A673 (cell line): ENCODE measurements around the gene HIPK1.

Source experiments
- EZH2 ChIP-seq: fragments of 200-600 bp; sonication (generic); IDR thresholded peaks from 2 replicates; pipeline ENCODE4 v1.6.1; 2017; ENCODE audit warnings: borderline replicate concordance, low read depth, mild to moderate bottlenecking, mixed read lengths, antibody characterized with exemption, low read length; ENCODE audit not compliant: poor library complexity, severe bottlenecking
- TF ChIP-seq, protein P1 (sequence below): fragments of 300-800, 200-600 bp; sonication (generic); conservative IDR thresholded peaks from 2 replicates; pipeline ENCODE4 v1.5.1; 2017; ENCODE audit warnings: low read depth, mild to moderate bottlenecking, antibody characterized with exemption, low read length, moderate library complexity, mixed read lengths

DNA sequence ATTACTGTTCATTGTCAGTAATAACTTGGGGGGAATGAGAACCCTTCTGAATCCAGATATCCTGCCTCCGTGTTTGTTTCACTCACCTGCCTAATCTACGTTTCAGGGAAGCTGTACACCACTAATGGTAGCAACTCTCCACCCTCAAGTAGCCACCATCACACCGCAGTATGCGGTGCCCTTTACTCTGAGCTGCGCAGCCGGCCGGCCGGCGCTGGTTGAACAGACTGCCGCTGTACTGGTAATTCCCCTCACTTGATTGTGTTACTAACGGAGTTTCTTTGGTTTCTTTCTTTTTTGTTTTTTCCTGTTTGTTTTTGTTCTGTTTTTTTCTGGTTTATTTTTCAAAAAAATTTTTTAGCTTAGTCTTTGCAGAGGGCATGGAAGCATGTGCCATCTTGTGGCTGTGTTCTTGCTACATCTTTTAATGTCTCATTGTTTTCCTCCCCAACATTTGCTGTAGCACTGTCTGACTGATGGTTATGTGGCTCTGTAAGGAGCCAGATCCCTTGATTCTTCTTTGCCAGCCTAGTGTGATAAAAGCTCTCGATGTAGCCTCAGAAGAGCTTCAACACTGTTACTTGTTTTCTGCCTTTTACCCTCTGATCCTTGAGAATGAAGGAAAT, 34.3 kb downstream of the HIPK1 start:
- TF ChIP-seq, protein P1, sequence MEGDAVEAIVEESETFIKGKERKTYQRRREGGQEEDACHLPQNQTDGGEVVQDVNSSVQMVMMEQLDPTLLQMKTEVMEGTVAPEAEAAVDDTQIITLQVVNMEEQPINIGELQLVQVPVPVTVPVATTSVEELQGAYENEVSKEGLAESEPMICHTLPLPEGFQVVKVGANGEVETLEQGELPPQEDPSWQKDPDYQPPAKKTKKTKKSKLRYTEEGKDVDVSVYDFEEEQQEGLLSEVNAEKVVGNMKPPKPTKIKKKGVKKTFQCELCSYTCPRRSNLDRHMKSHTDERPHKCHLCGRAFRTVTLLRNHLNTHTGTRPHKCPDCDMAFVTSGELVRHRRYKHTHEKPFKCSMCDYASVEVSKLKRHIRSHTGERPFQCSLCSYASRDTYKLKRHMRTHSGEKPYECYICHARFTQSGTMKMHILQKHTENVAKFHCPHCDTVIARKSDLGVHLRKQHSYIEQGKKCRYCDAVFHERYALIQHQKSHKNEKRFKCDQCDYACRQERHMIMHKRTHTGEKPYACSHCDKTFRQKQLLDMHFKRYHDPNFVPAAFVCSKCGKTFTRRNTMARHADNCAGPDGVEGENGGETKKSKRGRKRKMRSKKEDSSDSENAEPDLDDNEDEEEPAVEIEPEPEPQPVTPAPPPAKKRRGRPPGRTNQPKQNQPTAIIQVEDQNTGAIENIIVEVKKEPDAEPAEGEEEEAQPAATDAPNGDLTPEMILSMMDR, result peak; percentile 30; the same call in 1 of the 2 replicates
- TF ChIP-seq EZH2, result no peak
